GM19351 (cell line): ENCODE data around the gene PHF23.
"Not testable (repeated sequence)": the region's sequence is repeated elsewhere in the genome, so short reads cannot be mapped to it uniquely, and the experiment has no call there.

Source experiments
- ATAC-seq: cut with Tn5 transposase; IDR thresholded peaks from one replicate; pipeline ENCODE4 v1.9.1; 2021; ENCODE audit warnings: mild to moderate bottlenecking, moderate library complexity; ENCODE audit not compliant: unreplicated experiment

PHF23 gene

DNA sequence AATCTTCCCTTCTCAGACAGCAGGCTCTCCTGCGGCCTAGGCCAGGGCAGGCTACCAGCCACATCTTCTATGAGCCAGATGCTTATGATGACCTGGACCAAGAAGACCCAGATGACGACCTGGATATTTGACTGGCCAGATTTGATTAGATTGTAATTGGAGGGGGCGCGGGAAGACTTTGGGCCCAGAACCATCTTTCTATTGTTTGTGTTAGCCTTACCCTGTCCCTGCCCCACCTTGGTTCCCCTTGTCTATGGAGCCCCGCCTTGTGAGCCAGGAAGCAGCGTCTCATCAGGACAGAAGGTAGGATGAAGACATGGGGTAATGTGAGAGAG, 20.3 kb upstream of the PHF23 start:
- no peak for ATAC-seq

DNA sequence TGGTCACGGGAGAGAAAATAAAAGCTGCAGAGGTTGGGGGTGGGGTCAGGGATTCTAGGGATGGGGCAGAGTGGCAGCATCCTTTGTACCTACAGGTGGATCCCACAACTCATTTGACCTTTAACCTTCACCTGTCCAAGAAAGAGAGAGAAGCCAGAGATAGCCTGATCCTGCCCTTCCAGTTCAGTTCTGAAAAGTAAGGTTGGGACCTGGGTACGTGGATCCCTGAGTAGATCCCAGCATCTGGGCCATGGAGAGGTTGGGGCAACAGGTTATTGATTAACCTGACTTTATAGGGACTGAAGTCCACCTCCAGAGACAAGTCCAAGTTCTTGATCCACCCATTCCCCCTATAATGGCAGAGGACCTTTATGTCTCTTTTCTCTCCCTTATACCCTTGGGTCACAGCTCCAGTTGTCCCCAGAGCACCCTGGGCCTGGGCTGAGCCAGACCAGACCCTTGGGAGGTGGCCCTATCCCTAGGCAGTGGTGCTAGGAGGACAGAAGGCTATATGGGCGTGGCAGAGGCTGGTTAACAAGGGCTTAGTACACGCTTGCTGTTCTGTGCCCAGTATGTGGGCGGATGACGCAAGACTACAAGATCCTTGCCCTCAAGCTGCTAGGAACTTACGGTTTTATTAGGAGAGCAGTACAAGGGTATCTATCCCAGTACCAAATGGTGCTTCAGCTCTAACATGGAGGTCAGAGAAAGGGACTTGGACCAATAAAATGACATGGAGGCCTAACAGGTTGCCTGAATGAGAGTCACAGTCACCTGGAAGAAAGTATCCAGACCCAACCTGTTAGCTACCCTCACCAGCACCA, 19.7 kb upstream of the PHF23 start:
- no peak for ATAC-seq

DNA sequence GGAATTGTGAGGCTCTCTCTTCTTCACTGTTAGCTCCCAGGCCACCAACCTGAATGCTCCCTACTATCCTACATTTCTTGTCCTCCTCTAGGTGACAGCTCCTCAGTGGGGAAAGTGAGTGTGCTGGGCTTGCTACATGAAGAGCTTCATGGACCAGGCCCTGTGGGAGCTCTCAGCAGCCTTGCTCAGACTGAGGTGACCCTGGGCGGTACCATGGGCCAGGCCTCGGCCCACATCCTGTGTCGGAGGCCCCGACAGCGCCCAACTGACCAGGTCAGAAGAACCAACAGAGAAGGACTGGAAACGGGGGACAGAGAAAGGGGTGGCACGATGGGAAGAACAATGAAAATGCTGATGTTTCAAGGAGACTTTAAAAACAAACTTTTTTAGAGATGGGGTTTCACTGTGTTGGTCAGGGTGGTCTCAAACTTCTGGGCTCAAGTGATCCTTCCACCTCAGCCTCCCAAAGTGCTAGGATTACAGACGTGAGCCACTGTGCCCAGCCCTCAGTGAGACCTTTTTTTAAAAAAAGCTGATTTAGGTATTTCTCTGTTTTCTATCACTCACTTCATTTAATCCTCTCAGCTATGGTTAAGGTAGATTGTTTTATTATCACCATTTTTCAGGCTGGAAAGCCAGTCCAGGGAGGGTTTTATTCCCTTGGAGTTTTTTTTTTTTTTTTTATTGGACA, 17.7 kb upstream of the PHF23 start:
- no peak for ATAC-seq

DNA sequence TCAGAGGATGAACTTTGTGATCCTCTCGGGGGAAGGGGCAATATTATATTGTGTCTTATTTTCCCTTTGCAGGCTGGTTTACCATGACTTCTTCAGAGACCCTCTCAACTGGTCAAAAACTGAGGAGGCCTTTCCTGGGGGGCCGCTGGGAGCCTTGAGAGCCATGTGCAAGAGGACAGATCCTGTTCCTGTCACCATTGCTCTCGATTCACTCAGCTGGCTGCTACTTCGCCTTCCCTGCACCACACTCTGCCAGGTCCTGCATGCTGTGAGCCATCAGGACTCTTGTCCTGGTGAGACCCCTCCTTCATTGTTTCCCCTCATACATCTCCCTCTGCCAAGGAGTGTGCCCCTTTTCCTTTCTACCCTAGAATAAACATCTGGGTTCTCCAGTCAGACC, 15.3 kb upstream of the PHF23 start:
- ATAC-seq, result no peak

DNA sequence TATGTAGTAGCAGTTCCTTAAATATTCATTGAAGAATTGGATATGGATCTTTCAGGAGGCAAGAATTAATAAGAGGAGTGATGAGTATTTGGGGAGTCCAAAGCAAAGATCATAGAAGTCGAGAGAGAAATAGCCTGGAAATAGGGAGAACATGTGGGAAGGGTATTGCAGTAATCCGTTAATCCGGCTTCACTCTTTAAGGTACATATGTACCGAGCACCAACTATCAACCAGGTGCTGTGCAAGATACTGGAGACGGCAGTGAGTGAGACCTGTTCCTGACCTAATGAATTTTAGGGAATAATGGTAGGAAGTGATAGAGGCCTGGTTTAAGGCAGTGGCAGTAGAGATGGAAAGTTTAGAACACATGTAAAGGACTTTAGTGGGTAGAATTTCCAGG, 13.8 kb upstream of the PHF23 start:
- ATAC-seq, result no peak

DNA sequence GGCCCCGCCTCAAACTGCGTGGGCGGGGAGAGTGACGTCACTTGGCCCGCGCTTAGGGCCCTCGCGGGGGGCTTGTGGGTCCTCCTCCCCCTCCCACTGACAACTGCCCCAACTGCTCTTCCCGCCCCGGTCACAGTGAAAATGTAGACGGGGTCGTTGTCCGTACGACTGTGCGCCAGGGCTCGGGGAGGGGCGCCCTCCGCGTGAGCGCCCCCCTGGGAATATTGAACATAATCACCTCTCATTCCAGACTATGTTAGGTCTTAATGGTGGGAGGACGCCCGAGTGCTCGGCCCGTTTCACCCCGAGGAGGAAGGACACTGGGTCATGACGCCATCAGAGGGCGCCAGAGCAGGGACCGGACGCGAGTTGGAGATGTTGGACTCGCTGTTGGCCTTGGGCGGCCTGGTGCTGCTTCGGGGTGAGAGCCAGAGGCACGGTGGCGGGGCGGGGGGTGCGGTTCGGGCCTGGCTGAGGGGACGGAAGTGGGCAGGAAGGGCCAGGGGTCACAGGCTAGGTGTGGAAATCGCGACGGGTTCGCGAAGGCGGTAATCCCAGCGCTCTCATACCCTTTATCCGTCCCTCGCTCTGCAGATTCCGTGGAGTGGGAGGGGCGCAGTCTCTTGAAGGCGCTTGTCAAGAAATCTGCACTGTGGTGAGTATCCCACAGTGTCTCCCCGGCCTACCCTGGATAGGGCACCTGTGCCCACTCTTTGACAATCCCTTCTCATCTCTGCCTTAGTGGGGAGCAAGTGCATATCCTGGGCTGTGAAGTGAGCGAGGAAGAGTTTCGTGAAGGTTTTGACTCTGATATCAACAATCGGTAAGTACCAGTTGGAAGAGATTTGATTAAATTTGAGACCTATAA, 13.2 kb upstream of the PHF23 start, which contains the start of gene ELP5:
TSS of gene ELP5 (plus strand) at position 40 of the 868 bp plus-strand sequence. CDS start at position 376, 336 bp downstream.
- peak; percentile 51 for ATAC-seq

DNA sequence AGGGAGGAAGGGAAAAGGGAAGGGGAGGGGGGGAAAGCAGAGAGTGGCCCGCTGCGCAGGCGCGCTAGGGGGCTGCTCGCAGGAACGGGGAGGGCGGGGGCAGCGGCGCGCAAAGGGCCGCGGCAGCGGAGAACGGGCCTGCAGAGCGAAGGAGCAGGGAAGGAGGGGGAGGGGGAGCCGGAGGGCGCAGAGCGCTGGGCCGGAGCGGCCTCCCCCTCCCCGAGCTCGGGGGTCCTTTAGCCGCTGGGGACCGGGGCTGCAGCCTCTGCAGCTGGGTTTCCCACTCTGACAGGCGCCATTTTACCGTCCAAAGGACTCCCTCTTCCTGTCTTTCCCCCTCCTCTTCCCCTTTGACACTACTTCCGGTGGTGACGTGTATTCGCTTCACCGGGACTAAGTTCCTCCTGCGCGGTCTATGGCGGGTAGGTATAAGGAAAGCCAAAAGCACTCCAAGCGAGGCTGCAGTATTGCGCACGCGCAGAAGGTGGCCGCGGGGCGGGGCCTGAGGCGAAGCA, 12.5 kb upstream of the PHF23 start, which contains the start of gene CTDNEP1:
TSS of gene CTDNEP1 (minus strand) at position 74 of the 515 bp plus-strand sequence. CDS start 438 bp downstream, outside the sequence.
- peak; percentile 88 for ATAC-seq

DNA sequence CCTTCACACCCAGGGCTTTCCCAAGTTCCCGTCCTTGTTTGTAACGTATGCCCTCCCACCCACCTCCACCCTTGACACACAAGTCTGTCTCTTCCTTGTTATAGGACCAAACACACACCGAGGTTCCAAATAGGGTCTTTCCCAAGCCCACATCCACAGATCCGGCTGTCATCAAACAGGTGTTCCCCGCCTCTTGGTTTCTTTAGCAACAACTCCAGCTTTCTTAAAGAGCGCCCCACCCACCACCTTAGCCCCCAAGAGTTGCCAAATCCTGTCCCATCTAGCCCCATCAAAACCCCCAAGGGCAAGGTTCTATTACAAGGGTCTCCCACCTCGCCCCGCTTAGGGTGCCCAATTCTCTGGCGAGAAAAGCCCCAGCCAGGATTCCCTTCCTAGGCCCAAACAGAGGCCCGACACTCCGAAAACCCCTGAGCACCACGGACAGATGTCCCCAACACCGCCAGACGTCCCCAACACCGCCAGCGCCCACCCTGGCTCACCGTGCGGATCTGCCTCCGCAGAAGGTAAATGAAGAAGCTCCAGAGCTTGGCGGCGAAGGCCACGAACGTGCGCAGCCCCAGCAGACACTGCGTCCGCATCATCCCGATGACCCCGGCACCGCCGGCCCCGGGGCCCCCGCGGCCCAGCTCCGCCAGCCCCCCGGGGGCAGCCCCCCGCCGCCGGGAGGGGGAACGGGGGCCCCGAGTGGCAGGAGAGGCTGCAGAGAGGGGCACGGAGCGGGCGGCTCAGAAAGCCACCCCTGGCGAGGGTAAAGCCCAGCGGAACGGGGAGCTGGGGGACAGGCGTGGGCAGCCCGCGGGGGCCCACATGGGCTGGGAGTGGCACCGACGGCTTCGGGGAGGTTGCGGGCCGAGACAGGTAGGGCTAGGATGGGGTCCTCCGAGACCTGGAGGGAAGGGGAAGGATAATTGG, 11.7 kb upstream of the PHF23 start:
- ATAC-seq, result no peak

DNA sequence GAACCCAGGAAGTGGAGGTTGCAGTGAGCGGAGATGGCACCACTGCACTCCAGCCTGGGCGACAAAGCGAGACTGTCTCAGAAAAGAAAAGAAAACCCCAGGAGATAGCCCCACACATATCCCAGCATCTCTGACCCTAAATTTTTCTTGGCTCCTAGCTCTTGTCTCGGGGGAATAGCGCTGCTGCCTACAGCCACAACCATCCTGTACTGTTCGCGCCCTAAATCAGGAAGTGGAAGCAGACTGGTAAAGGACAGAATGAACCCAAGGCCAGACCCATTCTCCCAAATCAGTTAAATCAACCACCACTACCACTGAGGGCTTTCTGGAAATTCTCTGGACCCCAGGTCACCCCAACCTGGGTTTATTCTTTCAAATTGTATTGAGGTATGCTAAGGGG, 10.6 kb upstream of the PHF23 start:
- no peak for ATAC-seq

DNA sequence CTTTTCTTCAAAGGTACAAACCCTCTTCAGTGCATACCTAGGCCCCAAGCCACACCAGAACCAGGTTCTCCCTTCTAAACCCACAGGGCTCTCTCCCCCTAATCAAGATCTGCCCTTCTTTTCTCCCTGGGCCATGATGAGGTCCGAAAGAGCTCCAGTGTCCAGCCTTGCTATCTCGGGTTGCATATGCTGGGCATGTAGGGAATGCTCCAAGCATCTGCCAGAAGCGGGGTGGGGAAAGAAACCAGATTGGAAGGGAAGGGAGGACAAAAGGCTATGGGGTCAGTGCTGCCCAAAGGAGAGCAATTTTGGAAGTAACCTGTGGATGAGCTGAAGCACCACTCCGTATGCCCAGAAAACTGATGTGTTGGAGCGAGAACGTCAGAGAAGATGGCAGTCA, 10.0 kb upstream of the PHF23 start:
- ATAC-seq, result no peak

DNA sequence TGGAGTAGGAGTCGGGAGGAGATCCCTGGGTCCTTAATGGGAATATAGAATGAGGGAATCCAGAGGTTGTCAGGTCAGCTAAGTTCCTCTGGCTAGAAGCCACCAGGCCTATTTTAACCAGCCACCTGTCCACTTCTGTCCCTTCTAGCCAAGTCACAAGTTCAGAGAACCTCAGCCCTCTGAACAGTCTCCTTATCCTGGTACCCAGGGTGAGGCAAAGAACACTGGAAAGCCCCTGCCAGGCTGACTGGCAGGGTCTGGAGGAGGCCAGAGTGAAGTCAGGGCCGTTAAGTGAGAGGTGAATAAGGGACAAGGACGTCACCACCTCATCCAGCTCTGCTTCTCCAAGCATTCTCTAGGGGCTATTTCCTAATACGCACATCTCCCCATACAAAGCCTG, 9.5 kb upstream of the PHF23 start:
- ATAC-seq, result no peak

DNA sequence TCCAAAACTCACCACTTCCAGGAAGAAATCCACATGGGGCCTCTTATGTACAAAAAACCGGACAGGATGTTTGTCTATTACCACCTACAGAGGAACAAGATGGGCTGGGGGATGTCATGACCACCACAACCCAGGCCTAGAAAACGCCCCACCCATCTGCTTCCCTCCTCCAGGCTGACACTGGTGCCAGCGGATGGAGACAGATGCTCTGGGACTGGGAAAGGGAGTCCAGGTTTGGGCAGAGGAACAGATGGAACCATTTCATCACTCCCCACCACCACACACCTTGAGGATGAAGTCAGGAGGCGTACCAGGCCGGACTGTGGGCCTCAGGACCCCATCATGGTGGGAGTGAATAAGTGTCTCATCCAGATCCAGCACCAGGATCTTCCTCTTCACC, 7.5 kb upstream of the PHF23 start:
- ATAC-seq, result no peak

DNA sequence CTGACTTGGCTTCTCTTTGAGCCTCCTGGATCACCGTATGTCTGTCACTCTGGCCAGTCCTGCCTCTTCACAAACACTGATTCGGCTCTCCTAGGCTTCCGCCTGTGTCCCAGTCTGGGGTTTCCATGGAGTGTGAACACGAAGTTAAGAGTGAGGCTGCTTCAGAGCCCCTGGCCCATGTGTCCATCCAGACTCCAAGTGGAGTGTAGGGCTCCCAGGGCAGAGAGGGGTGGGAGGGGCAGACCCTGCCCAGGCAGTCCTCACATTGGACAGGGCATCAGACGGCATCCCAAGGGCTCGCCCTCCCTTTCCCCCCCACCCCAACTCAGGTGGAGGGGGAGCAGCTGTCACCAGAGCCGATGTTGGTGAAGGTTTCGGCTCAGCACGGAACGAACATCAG, 4.6 kb upstream of the PHF23 start:
- not testable (repeated sequence) for ATAC-seq

DNA sequence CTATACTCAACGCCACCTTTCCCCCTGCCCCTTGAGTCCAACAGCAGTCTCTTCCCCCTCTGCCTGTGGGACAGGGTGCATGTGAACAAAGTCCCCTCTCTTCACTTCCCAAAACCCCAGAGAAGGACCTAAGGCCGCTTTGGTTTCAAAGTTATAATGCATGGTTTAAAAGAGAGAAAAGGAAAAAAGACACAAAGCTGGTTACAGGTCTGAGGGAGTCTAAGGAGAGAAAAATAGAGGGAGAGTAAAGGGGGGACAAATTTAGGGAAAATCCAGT, 4.1 kb upstream of the PHF23 start:
- no peak for ATAC-seq

DNA sequence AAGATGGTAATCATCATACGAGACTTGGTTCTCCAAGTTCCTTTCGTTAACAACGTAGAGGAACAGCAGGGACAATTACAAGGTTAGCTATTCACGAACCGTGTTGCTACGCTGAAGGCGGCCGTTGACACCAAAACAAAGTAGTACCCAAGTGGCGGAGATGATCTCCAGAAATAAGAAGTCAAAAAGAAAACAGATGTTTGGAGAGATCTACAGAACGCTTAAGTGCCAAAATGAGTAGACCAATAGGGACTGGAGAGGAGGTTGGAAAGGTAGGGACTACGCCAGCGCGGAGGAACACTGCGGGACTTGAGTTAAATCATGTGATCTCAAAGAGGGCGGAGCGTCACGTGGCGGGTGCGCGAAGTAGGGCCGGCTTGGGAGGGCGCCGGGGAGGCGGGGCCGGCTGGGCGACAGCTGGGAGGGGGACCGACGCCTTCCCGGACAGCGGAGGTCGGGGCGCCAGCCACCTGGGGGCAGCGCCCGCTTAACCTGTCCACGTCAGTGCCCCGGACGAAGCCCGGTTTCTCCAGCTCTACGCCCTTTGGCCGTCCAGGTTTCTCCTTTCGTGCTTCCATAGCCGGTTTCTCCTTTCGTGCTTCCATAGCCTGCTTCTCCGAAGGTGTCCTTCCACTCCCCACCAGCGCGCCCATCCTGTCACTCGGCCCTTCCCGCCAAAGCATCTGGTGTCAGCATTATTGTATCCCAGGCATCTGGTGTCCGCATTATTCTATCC, 3.6 kb upstream of the PHF23 start:
- ATAC-seq, result peak; percentile 38

DNA sequence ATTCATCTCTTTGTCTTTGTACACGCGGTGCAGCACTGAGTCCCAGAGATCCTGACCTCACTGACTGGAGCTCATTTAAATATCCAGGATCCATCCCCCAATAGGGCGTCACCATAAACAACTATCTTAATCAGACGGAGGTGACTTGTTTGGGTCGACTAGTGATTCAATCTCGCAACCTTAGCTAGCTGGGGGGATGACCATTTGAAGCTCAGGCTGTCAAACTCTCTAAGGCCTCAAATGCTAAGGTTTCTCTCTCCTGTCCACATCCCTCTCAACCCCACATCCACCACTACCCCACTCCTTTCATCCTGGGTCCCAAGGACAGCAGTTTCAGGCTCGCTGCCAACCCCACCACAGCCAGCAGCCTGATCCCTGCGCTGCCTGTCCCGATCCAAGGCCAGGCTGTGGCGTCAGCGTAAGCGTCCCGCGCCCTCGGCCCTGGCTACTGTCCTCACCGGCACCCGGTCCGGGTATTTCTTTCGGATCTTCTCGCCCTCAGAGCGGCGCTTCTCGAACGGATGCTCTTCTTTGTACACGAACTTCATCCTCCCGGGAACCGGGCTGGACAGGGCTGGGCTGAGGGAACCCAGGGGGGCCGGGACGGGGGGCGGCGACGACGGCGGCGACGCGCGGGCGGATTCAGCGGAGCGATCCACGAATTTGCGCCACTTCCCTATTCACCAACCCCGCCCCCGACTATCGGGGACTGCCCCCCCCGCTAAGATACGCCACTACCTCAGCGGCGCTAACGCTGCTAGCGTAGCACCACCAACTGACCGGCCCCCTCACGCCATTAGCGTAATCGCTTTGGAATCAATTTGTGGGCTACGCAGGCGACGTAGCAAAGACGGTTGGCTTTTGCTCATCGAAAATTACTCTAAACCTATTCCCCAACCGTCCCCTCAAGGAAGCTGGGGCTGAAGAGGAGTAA, 2.8 kb upstream of the PHF23 start, which contains the start of gene GABARAP:
TSS of gene GABARAP (minus strand) at position 667 of the 934 bp plus-strand sequence. CDS start at position 548, 119 bp downstream.
- no peak for ATAC-seq

DNA sequence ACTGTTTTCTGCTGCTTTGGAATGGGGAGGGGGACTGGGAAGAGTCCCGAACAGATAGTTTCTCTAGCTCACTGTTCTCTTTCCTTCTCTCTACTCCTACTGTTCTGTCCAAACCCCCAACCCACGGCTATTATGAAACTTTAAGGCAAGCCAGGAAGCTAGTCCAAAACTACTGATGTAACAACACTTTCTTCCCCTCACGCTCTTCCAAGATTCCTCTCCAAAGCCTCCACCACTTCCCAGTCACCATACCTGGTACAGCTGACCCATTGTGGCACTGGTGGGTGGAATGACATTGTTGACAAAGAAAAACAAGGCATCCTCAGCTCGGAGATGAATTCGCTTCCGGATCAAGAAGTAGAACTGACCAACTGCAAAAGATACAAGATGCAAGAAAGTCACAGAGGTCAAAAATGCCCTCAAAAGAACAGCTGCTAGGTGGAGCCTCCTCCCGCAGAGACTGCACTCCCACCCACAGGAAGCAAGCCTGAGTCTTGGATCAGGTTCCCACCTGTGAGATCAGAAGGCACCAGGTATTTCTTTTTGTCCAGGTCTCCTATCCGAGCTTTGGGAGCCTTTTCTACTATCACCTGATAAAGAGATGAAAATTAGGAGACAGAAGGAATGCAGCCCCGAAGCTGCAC, 2.0 kb upstream of the PHF23 start:
- ATAC-seq, result no peak

DNA sequence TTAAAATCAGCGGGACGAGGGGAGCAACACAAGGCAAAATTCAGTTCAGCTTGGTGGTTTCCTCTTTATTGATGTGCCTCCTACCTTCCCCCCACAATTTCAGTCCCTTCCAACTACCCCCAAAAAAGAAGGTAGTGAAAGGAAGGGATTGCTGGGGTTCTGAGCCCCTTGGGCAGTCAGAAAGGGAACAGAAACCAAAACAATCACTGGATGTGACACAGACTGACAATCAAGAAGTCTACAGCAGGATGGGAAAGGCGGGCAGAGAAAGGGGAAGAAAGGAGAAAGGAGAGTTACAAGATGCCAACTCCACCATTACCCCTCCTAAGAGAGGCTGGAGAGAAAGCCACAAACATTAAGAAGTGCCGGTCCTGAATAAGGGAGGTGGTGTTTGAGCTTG, 1.1 kb upstream of the PHF23 start:
- no peak for ATAC-seq
